HepG2 (cell line): ENCODE results near the gene PFKP. TPM values are rescaled to one million over a fixed set of nuclear protein-coding genes. Genes with fewer than 3 reads are reported as not detected.

Source experiments
- ATAC-seq: fragments of 200-7000 bp; cut with Tn5 transposase; 3 replicates; pipeline ENCODE4 v1.9.1; 2020; ENCODE audit warnings: mild to moderate bottlenecking, moderate library complexity
- BruUV-seq: library from RNA; stranded (reverse); fragments of 400-500 nt; replicated peaks from 2 replicates; lab custom pipeline; 2021; lab: Mats Ljungman, UMichigan
- CTCF ChIA-PET: fragments of 300-600 bp; formaldehyde crosslinking; extraction: SDS; loops from one replicate; lab custom pipeline; 2021; ENCODE audit warnings: low total read pairs, inconsistent platforms, low intra/inter-chr PET ratio; lab: Yijun Ruan, JAX
- POLR2A ChIA-PET: fragments of 350-600 bp; sonication (Branson Sonifier 250); formaldehyde crosslinking; loops from one replicate; lab custom pipeline; 2020; ENCODE audit warnings: antibody characterized with exemption, inconsistent platforms; lab: Yijun Ruan, JAX
- DNase-seq: peaks from one replicate; pipeline ENCODE4 v3.0.0-alpha.2; 2015; ENCODE audit warnings: low spot score
- FAIRE-seq: peaks from 3 replicates; lab custom pipeline; 2011; peaks lifted over from hg19 to GRCh38; lab: Jason Lieb, UNC
- H2AFZ ChIP-seq: one replicate; pipeline ENCODE4 v1.6.1; 2011; ENCODE audit warnings: low read length, inconsistent platforms
- H3K27ac ChIP-seq: fragments of 300-600 bp; 3 replicates; pipeline ENCODE4 v1.8.0; 2011; ENCODE audit warnings: mixed run types, mild to moderate bottlenecking, mixed read lengths, low read length, inconsistent platforms; ENCODE audit not compliant: insufficient read depth; ENCODE audit errors: extremely low read length
- H3K27me3 ChIP-seq, 2 experiments: fragments of 200-600 bp in 1 of 2; 2 replicates in 1 of 2; 3 replicates in 1 of 2; pipeline versions ENCODE4 v1.6.0 to v1.8.0; 2011; ENCODE audit warnings: low read length in 2 of 2, mild to moderate bottlenecking in 2 of 2, moderate library complexity in 2 of 2, inconsistent platforms in 1 of 2; ENCODE audit not compliant: insufficient read depth in 2 of 2, control insufficient read depth in 1 of 2
- H3K36me3 ChIP-seq, 2 experiments: fragments of 200-600 bp in 1 of 2; replicated peaks in 1 of 2; 2 replicates in 1 of 2; 3 replicates in 1 of 2; pipeline versions ENCODE4 v1.5.1 to v1.8.0; 2011; ENCODE audit warnings: low read length in 2 of 2, inconsistent platforms in 1 of 2; ENCODE audit not compliant: insufficient read depth in 2 of 2, control insufficient read depth in 1 of 2
- H3K4me1 ChIP-seq: 2 replicates; pipeline ENCODE4 v1.5.1; 2012; ENCODE audit warnings: low read length, inconsistent platforms; ENCODE audit not compliant: insufficient read depth
- H3K4me2 ChIP-seq: 2 replicates; pipeline ENCODE4 v1.6.0; 2011; ENCODE audit warnings: low read depth, low read length, inconsistent platforms
- H3K4me3 ChIP-seq, 3 experiments: fragments of 200-600 bp in 1 of 3; sonication (generic), shearing (Covaris generic) in 1 of 3; replicated peaks in 1 of 3; 2 replicates each; pipeline ENCODE4 v1.5.1; 2011 to 2016; ENCODE audit warnings: low read length in 3 of 3, inconsistent platforms in 2 of 3, low read depth in 2 of 3, mild to moderate bottlenecking in 2 of 3, control low read depth in 1 of 3, mixed read lengths in 1 of 3; ENCODE audit not compliant: insufficient read depth in 1 of 3
- H3K79me2 ChIP-seq: one replicate; pipeline ENCODE4 v1.6.1; 2011; ENCODE audit warnings: low read length, inconsistent platforms; ENCODE audit not compliant: insufficient read depth
- H3K9ac ChIP-seq: 2 replicates; pipeline ENCODE4 v1.6.0; 2011; ENCODE audit warnings: mild to moderate bottlenecking, low read depth, low read length, inconsistent platforms; ENCODE audit not compliant: insufficient read depth
- H3K9me3 ChIP-seq: 2 replicates; pipeline ENCODE4 v1.5.1; 2012; ENCODE audit warnings: mild to moderate bottlenecking, low read length
- H4K20me1 ChIP-seq: 2 replicates; pipeline ENCODE4 v1.6.0; 2011; ENCODE audit warnings: inconsistent platforms, mild to moderate bottlenecking, low read length, moderate library complexity; ENCODE audit not compliant: insufficient read depth
- CAMTA2 ChIP-seq: sonication (generic); formaldehyde crosslinking; IDR thresholded peaks from 2 replicates; pipeline ENCODE4 v1.4.0; 2020; ENCODE audit warnings: mild to moderate bottlenecking, missing genetic modification reagents, borderline replicate concordance
- CHD2 ChIP-seq: IDR thresholded peaks from 2 replicates; pipeline ENCODE4 v1.6.1; 2011; ENCODE audit warnings: low read depth, low read length, improper control_type of control experiment
- POLR2G ChIP-seq: fragments of 200-400 bp; formaldehyde crosslinking; IDR thresholded peaks from 2 replicates; pipeline ENCODE4 v1.6.1; 2018; ENCODE audit warnings: mild to moderate bottlenecking, low read depth, low read length, moderate library complexity
- ZNF446 ChIP-seq: sonication (generic); formaldehyde crosslinking; IDR thresholded peaks from 2 replicates; pipeline ENCODE4 v1.5.0; 2020; ENCODE audit warnings: mild to moderate bottlenecking, missing genetic modification reagents
- WGBS: methylation state at CpG from one replicate; pipeline ENCODE4 v1.1.6; 2017; ENCODE audit warnings: low lambda C conversion rate; 5-methylcytosine and 5-hydroxymethylcytosine counted together
- in situ Hi-C: cut with HindIII; loops from 2 replicates; pipeline ENCODE4 v1.10.0; 2017; ENCODE audit warnings: low pct_unique_long_range_greater_than_20kb; ENCODE audit not compliant: extremely low pct_ligation_motif_present
- intact Hi-C: fragments of 100-400 bp; cut with micrococcal nuclease; formaldehyde crosslinking; loops from one replicate; pipeline ENCODE4 v1.10.0; 2022; ENCODE audit not compliant: unreplicated experiment
- polyA plus RNA-seq, 8 experiments: library from polyadenylated mRNA; depleted of rRNA in 3 of 8; stranded (reverse) in 7 of 8; unstranded in 1 of 8; fragments of >200 nt; fragmentation: Illumina TruSeq in 4 of 8; extraction: Trizol in 4 of 8; gene quantifications; 2 replicates each; pipeline versions ENCODE4 v1.2.1 to v1.2.3, GENCODE V29; 2011 to 2016; ENCODE audit warnings: low read depth in 4 of 8, missing spikeins in 1 of 8, mixed read lengths in 1 of 8; ENCODE audit not compliant: insufficient read depth in 1 of 8
- total RNA-seq, 5 experiments: library from RNA; depleted of rRNA; stranded (reverse); fragments of >200 nt; fragmentation: Illumina TruSeq; extraction: Trizol; gene quantifications; 2 replicates each; pipeline ENCODE4 v1.2.3, GENCODE V29; 2016; ENCODE audit warnings: low read depth in 1 of 5
- TF ChIP-seq, protein P1 (sequence below): sonication (generic); formaldehyde crosslinking; IDR thresholded peaks from 2 replicates; pipeline ENCODE4 v1.4.0; 2020; ENCODE audit warnings: mild to moderate bottlenecking, missing genetic modification reagents
- TF ChIP-seq, protein P2 (sequence below): sonication (generic); formaldehyde crosslinking; IDR thresholded peaks from 2 replicates; pipeline ENCODE4 v1.5.1; 2020; ENCODE audit warnings: mild to moderate bottlenecking, missing genetic modification reagents, borderline replicate concordance

The PFKP gene
- total and polyA plus RNA-seq, 2 of the 13 experiments (the other 11 are each of a cell fraction or from before 2014, with no cell fraction given) = 0.80 to 2.4 TPM

DNA sequence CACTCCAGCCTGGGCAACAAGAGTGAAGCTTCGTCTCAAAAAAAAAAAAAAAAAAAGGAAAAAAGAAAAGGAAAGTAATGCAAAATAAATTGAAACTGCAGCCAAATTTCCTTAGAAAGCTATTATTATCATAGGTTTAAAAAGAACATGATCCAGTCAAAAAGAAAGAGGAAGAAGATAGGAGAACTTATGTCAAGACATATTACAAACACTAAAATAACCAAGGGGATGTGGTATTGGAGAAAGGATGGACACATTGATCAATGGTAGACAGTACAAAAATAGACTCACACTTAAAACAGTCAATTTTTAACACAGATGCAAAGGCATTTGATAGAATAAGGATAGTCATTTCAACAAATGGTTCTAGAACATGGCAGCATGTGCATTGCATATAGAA lies 27.3 kb upstream of the PFKP start:
- no peak for DNase-seq
- Histone ChIP-seq H3K9me3 (no peaks in the 10 kb centered on the region), H3K4me1 (no peaks in the 10 kb centered on the region), H3K36me3 (no peaks in the 10 kb centered on the region), H3K27me3 (no peaks in the 10 kb centered on the region; a peak in 1 of 5 replicates), H3K27ac (no peak overlapping the region), H2AFZ (no peak overlapping the region), H4K20me1 (no peaks in the 10 kb centered on the region), H3K4me2 (no peak overlapping the region), H3K79me2 (no peaks in the 10 kb centered on the region), H3K9ac (no peak overlapping the region), H3K4me3 (no peak overlapping the region)
- POLR2A ChIA-PET = no interaction called here
- in situ Hi-C loops (loop anchor here (10.0 kb wide), 1 partner anchor 195 kb away; no protein-coding TSS in a partner anchor), intact Hi-C loops (no loop called here)
- CTCF ChIA-PET = no interaction called here
- TF ChIP-seq POLR2G (no peak), CHD2 (no peak), CAMTA2 (no peak), ZNF446 (no peak)
- TF ChIP-seq, protein P1, sequence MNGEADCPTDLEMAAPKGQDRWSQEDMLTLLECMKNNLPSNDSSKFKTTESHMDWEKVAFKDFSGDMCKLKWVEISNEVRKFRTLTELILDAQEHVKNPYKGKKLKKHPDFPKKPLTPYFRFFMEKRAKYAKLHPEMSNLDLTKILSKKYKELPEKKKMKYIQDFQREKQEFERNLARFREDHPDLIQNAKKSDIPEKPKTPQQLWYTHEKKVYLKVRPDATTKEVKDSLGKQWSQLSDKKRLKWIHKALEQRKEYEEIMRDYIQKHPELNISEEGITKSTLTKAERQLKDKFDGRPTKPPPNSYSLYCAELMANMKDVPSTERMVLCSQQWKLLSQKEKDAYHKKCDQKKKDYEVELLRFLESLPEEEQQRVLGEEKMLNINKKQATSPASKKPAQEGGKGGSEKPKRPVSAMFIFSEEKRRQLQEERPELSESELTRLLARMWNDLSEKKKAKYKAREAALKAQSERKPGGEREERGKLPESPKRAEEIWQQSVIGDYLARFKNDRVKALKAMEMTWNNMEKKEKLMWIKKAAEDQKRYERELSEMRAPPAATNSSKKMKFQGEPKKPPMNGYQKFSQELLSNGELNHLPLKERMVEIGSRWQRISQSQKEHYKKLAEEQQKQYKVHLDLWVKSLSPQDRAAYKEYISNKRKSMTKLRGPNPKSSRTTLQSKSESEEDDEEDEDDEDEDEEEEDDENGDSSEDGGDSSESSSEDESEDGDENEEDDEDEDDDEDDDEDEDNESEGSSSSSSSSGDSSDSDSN (CRISPR knock-in tag) = no peak
- TF ChIP-seq, protein P2, sequence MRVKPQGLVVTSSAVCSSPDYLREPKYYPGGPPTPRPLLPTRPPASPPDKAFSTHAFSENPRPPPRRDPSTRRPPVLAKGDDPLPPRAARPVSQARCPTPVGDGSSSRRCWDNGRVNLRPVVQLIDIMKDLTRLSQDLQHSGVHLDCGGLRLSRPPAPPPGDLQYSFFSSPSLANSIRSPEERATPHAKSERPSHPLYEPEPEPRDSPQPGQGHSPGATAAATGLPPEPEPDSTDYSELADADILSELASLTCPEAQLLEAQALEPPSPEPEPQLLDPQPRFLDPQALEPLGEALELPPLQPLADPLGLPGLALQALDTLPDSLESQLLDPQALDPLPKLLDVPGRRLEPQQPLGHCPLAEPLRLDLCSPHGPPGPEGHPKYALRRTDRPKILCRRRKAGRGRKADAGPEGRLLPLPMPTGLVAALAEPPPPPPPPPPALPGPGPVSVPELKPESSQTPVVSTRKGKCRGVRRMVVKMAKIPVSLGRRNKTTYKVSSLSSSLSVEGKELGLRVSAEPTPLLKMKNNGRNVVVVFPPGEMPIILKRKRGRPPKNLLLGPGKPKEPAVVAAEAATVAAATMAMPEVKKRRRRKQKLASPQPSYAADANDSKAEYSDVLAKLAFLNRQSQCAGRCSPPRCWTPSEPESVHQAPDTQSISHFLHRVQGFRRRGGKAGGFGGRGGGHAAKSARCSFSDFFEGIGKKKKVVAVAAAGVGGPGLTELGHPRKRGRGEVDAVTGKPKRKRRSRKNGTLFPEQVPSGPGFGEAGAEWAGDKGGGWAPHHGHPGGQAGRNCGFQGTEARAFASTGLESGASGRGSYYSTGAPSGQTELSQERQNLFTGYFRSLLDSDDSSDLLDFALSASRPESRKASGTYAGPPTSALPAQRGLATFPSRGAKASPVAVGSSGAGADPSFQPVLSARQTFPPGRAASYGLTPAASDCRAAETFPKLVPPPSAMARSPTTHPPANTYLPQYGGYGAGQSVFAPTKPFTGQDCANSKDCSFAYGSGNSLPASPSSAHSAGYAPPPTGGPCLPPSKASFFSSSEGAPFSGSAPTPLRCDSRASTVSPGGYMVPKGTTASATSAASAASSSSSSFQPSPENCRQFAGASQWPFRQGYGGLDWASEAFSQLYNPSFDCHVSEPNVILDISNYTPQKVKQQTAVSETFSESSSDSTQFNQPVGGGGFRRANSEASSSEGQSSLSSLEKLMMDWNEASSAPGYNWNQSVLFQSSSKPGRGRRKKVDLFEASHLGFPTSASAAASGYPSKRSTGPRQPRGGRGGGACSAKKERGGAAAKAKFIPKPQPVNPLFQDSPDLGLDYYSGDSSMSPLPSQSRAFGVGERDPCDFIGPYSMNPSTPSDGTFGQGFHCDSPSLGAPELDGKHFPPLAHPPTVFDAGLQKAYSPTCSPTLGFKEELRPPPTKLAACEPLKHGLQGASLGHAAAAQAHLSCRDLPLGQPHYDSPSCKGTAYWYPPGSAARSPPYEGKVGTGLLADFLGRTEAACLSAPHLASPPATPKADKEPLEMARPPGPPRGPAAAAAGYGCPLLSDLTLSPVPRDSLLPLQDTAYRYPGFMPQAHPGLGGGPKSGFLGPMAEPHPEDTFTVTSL (CRISPR knock-in tag) = no peak
- BruUV-seq = no TSS peak
- no peak for ATAC-seq
- FAIRE-seq = no peak
- WGBS = 8% methylated on average over 1 of the region's 1 CpG
